Measurements from ENCODE around the gene GAB2. TPM values are rescaled to one million over a fixed set of nuclear protein-coding genes. Genes with fewer than 3 reads are reported as not detected.

Gene GAB2
- total and polyA plus RNA-seq, 2 of the 4 experiments (the other 2 are of a cell fraction), result 3.3 to 5.9 TPM

GRCh38 chr11:78196661-78197091 is 220.9 kb downstream of the GAB2 start:
- Histone ChIP-seq H4K20me1 (ENCODE audit: insufficient read depth, low read length) (peaks cover 43% of the 10 kb centered on the region), H2AK5ac (ENCODE audit: low read depth, low read length) (no peak overlapping the region), H4K5ac (ENCODE audit: low read depth, low read length) (no peak overlapping the region), H3K27ac (ENCODE audit: insufficient read depth, low read length) (no peak overlapping the region), H3K4ac (ENCODE audit: low read depth, low read length) (no peak overlapping the region), H3K27me3 (ENCODE audit: control insufficient read depth, insufficient read depth, low read length) (no peaks in the 10 kb centered on the region), H3K4me3 (ENCODE audit: insufficient read depth, low read depth, low read length) (no peak overlapping the region), H2BK15ac (ENCODE audit: low read depth, low read length) (no peak overlapping the region), H3K14ac (replicated peaks; ENCODE audit: low read depth, low read length) (no peak overlapping the region), H3K18ac (ENCODE audit: low read depth, low read length) (no peak overlapping the region), H2BK5ac (ENCODE audit: low read depth, low read length, poor library complexity, severe bottlenecking) (no peak overlapping the region), H3K4me1 (ENCODE audit: control insufficient read depth, insufficient read depth, low read length) (no peaks in the 10 kb centered on the region), H2AFZ (replicated peaks; ENCODE audit: low read length, poor library complexity) (no peak overlapping the region), H3K9me1 (ENCODE audit: insufficient read depth, low read length) (peaks cover 3% of the 10 kb centered on the region), H4K8ac (ENCODE audit: low read depth in 2 of 2, low read length in 2 of 2) (no peak overlapping the region), H2BK120ac (ENCODE audit: low read depth, low read length) (no peak overlapping the region), H3K9me3 (ENCODE audit: control insufficient read depth, insufficient read depth, low read length) (no peaks in the 10 kb centered on the region), H3K4me2 (ENCODE audit: low read depth, low read length) (no peak overlapping the region), H3K23ac (ENCODE audit: low read depth, low read length) (no peak overlapping the region), H2BK20ac (ENCODE audit: low read depth, low read length) (no peak overlapping the region), H3K36me3 (ENCODE audit: control insufficient read depth, insufficient read depth, low read length) (peaks cover 37% of the 10 kb centered on the region), H4K91ac (ENCODE audit: insufficient read depth, low read depth, low read length) (no peak overlapping the region), H2AK9ac (replicated peaks; ENCODE audit: low read depth, low read length, poor library complexity) (no peak overlapping the region), H3K9ac (ENCODE audit: low read depth, low read length) (no peak overlapping the region), H3K79me1 (ENCODE audit: low read depth in 1 of 2, low read length in 2 of 2) (peaks cover 34 to 77% of the 10 kb centered on the region in 2 experiments), H3K56ac (ENCODE audit: extremely low read depth, insufficient read depth, low read length) (no peak overlapping the region)
- no peak for DNase-seq
- WGBS, 2 experiments (ENCODE audit: extremely low coverage in 2 of 2, insufficient read length in 1 of 2), result 86% methylated on average over 28 of the region's 40 CpGs; no CpG with 5 or more reads in 1 of the 2 experiments
- TF ChIP-seq RFX5 (IDR thresholded peaks at IDR 0.05; ENCODE audit: low read depth, low read length) (no peak), CEBPB (IDR thresholded peaks at IDR 0.05; ENCODE audit: low read depth, low read length) (no peak), BHLHE40 (IDR thresholded peaks at IDR 0.05; ENCODE audit: low read depth, low read length) (no peak), NFE2L2 (IDR thresholded peaks at IDR 0.05; ENCODE audit: low read depth, low read length) (no peak), CHD1 (IDR thresholded peaks at IDR 0.05; ENCODE audit: low read depth, low read length) (no peak), USF2 (IDR thresholded peaks at IDR 0.05; ENCODE audit: low read depth, low read length) (no peak), POLR2A (IDR thresholded peaks at IDR 0.05; ENCODE audit: low read depth, low read length) (no peak), RAD21 (IDR thresholded peaks at IDR 0.05; ENCODE audit: low read length) (no peak), RCOR1 (IDR thresholded peaks at IDR 0.05; ENCODE audit: insufficient replicate concordance, low read length) (no peak), ELK1 (IDR thresholded peaks at IDR 0.05; ENCODE audit: borderline replicate concordance, low read depth, low read length) (no peak), FOS (IDR thresholded peaks at IDR 0.05; ENCODE audit: low read depth, low read length) (no peak)
- no TSS peak for BruUV-seq (replicated peaks)
- dilution Hi-C loops (cut with HindIII; ENCODE audit: low sequenced_read_pairs, unreplicated experiment), result no loop called here
- in situ Hi-C loops (cut with MboI; ENCODE audit: low sequenced_read_pairs), result no loop called here
- CTCF ChIA-PET, result no interaction called here
- POLR2A ChIA-PET (ENCODE audit: unreplicated experiment), result no interaction called here
- ATAC-seq (ENCODE audit: low read depth), result no peak
- intact Hi-C loops (cut with micrococcal nuclease), result no loop called here

Data from IMR-90 (cell line).